HG02642 (cell line): ENCODE data around the gene RASSF5.
"Not testable (repeated sequence)": the region's sequence is repeated elsewhere in the genome, so short reads cannot be mapped to it uniquely, and the experiment has no call there.

Experiments
- ATAC-seq: cut with Tn5 transposase; IDR thresholded peaks from one replicate; pipeline ENCODE4 v1.9.1; 2021; ENCODE audit warnings: mild to moderate bottlenecking; ENCODE audit not compliant: unreplicated experiment, poor library complexity

RASSF5 gene

GRCh38 chr1:206580438-206581113 lies 73.2 kb downstream of the RASSF5 start:
- ATAC-seq = no peak

GRCh38 chr1:206581114-206581497 lies 73.8 kb downstream of the RASSF5 start:
- not testable (repeated sequence) for ATAC-seq

GRCh38 chr1:206581571-206581981 lies 74.2 kb downstream of the RASSF5 start:
- no peak for ATAC-seq

- ATAC-seq = no peak
Measured at GRCh38 chr1:206582537-206582936, 75.2 kb downstream of the RASSF5 start.

- ATAC-seq = no peak
Measured at GRCh38 chr1:206582971-206583706, 75.8 kb downstream of the RASSF5 start.

- no peak for ATAC-seq
Measured at GRCh38 chr1:206583707-206584648, 76.6 kb downstream of the RASSF5 start.

GRCh38 chr1:206584683-206585082 lies 77.4 kb downstream of the RASSF5 start:
- no peak for ATAC-seq

GRCh38 chr1:206586501-206587445 lies 79.4 kb downstream of the RASSF5 start:
- ATAC-seq = no peak

- no peak for ATAC-seq
Measured at GRCh38 chr1:206587904-206588303, 80.6 kb downstream of the RASSF5 start.

- ATAC-seq = no peak
Measured at GRCh38 chr1:206588492-206588891, 81.2 kb downstream of the RASSF5 start.

GRCh38 chr1:206589206-206589605 lies 81.9 kb downstream of the RASSF5 start:
- ATAC-seq = no peak

- peak; percentile 60 for ATAC-seq
Measured at GRCh38 chr1:206590025-206590758, 82.9 kb downstream of the RASSF5 start.

GRCh38 chr1:206591226-206591625 lies 83.9 kb downstream of the RASSF5 start:
- no peak for ATAC-seq

- no peak for ATAC-seq
Measured at GRCh38 chr1:206591696-206592095, 84.4 kb downstream of the RASSF5 start.

GRCh38 chr1:206593351-206593925 lies 86.1 kb downstream of the RASSF5 start:
- ATAC-seq = no peak

- ATAC-seq = no peak
Measured at GRCh38 chr1:206595581-206596318, 88.4 kb downstream of the RASSF5 start.

- no peak for ATAC-seq
Measured at GRCh38 chr1:206596319-206596666, 89.0 kb downstream of the RASSF5 start.

GRCh38 chr1:206600527-206600926 lies 93.2 kb downstream of the RASSF5 start:
- no peak for ATAC-seq
